WTC11 (cell line): Measurements from ENCODE around the gene PARL.

Source experiments
- NR1H2 ChIP-seq: sonication (generic); formaldehyde crosslinking; IDR thresholded peaks from 2 replicates; pipeline ENCODE4 v1.9.0; 2021; ENCODE audit warnings: mild to moderate bottlenecking, moderate library complexity, missing genetic modification reagents
- TEAD4 ChIP-seq: sonication (generic); formaldehyde crosslinking; IDR thresholded peaks from 2 replicates; pipeline ENCODE4 v1.8.0; 2022; ENCODE audit warnings: mild to moderate bottlenecking, missing genetic modification reagents
- ZNF317 ChIP-seq: sonication (generic); formaldehyde crosslinking; IDR thresholded peaks from 2 replicates; pipeline ENCODE4 v1.8.1; 2023; ENCODE audit warnings: low read depth, mild to moderate bottlenecking, moderate library complexity, missing genetic modification reagents, borderline replicate concordance
- TF ChIP-seq, protein P1 (sequence below): fragments of 200-600 bp; IDR thresholded peaks from 2 replicates; pipeline ENCODE4 v1.8.0; 2022; ENCODE audit warnings: antibody characterized with exemption
- TF ChIP-seq, protein P2 (sequence below): sonication (generic); formaldehyde crosslinking; IDR thresholded peaks from 2 replicates; pipeline ENCODE4 v1.8.1; 2023; ENCODE audit warnings: mild to moderate bottlenecking, missing genetic modification reagents, moderate library complexity
- TF ChIP-seq, protein P3 (sequence below): sonication (generic); formaldehyde crosslinking; IDR thresholded peaks from 2 replicates; pipeline ENCODE4 v1.8.0; 2023; ENCODE audit warnings: missing genetic modification reagents

DNA sequence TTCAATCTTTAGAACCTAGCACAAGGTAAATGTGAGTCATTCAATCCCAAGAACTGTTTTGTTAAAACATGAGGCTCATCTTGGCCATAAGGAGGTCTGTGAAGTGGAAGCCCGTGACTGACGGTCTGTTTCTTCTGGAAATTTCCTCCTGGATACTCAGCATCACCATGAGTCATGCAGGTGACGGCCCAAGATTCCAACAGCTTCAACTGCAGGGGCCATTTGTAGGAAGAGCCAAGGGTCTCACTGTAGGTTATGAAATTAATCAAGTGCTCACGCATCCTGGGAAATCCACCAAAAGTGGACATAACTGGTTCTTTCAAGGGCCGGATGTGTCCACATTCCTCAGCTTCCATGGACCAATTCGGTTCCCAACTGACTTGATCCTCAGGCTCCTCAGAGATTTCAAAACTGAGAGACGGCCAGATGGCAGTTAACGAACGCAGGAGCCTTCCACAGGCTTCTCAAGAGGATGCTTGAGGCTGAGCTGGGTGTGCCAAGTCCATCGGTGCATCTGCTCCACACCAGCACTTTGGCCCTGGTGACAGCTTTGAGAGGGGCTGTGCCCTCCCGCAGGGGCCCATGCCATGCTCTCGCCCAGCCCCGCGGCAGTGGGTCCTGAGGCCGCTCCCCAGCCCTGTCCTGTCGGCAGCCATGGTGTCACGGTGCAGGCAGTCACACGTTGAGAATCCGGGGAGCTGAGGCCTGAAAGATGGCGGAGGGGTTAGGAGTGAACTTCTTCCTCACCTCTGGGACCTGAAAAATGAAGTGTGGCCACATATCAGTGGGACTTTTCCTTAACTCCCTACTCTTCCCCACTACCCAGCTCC lies 67.8 kb downstream of the PARL start:
- TF ChIP-seq, protein P1, sequence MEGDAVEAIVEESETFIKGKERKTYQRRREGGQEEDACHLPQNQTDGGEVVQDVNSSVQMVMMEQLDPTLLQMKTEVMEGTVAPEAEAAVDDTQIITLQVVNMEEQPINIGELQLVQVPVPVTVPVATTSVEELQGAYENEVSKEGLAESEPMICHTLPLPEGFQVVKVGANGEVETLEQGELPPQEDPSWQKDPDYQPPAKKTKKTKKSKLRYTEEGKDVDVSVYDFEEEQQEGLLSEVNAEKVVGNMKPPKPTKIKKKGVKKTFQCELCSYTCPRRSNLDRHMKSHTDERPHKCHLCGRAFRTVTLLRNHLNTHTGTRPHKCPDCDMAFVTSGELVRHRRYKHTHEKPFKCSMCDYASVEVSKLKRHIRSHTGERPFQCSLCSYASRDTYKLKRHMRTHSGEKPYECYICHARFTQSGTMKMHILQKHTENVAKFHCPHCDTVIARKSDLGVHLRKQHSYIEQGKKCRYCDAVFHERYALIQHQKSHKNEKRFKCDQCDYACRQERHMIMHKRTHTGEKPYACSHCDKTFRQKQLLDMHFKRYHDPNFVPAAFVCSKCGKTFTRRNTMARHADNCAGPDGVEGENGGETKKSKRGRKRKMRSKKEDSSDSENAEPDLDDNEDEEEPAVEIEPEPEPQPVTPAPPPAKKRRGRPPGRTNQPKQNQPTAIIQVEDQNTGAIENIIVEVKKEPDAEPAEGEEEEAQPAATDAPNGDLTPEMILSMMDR, result no peak
- TF ChIP-seq, protein P2, sequence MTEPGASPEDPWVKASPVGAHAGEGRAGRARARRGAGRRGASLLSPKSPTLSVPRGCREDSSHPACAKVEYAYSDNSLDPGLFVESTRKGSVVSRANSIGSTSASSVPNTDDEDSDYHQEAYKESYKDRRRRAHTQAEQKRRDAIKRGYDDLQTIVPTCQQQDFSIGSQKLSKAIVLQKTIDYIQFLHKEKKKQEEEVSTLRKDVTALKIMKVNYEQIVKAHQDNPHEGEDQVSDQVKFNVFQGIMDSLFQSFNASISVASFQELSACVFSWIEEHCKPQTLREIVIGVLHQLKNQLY, result no peak
- no peak for TF ChIP-seq ZNF317 (CRISPR knock-in tag)
- no peak for TF ChIP-seq TEAD4
- TF ChIP-seq, protein P3, sequence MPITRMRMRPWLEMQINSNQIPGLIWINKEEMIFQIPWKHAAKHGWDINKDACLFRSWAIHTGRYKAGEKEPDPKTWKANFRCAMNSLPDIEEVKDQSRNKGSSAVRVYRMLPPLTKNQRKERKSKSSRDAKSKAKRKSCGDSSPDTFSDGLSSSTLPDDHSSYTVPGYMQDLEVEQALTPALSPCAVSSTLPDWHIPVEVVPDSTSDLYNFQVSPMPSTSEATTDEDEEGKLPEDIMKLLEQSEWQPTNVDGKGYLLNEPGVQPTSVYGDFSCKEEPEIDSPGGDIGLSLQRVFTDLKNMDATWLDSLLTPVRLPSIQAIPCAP, result no peak
- no peak for TF ChIP-seq NR1H2
